Rectal smooth muscle tissue (tissue), 1 donor: ENCODE measurements around the gene ITPRID1.
"Not testable (repeated sequence)": the region's sequence is repeated elsewhere in the genome, so short reads cannot be mapped to it uniquely, and the experiment has no call there.

ENCODE experiments used
- H3K27ac ChIP-seq: one replicate; pipeline ENCODE4 v1.7.0; 2013; ENCODE audit warnings: low read depth, low read length, inconsistent platforms
- H3K27me3 ChIP-seq: one replicate; pipeline ENCODE4 v1.7.0; 2013; ENCODE audit warnings: low read length; ENCODE audit not compliant: control insufficient read depth, insufficient read depth
- H3K36me3 ChIP-seq: one replicate; pipeline ENCODE4 v1.7.0; 2013; ENCODE audit warnings: low read length; ENCODE audit not compliant: control insufficient read depth, insufficient read depth
- H3K4me1 ChIP-seq: one replicate; pipeline ENCODE4 v1.7.0; 2013; ENCODE audit warnings: low read length; ENCODE audit not compliant: control insufficient read depth, insufficient read depth
- H3K4me3 ChIP-seq: one replicate; pipeline ENCODE4 v1.7.0; 2013; ENCODE audit warnings: low read length
- H3K9ac ChIP-seq: one replicate; pipeline ENCODE4 v1.7.0; 2013; ENCODE audit warnings: low read length

Gene ITPRID1

GRCh38 chr7:31521336-31522010 is 7.6 kb downstream of the ITPRID1 start:
- no peak overlapping the region for H3K27ac ChIP-seq
- no peaks in the 10 kb centered on the region for H3K4me1 ChIP-seq
- no peak overlapping the region for H3K9ac ChIP-seq
- no peak overlapping the region for H3K4me3 ChIP-seq
- no peaks in the 10 kb centered on the region for H3K36me3 ChIP-seq
- no peaks in the 10 kb centered on the region for H3K27me3 ChIP-seq

- Histone ChIP-seq H3K9ac (no peak overlapping the region), H3K27ac (no peak overlapping the region), H3K4me3 (no peak overlapping the region), H3K27me3 (no peaks in the 10 kb centered on the region), H3K36me3 (no peaks in the 10 kb centered on the region), H3K4me1 (no peaks in the 10 kb centered on the region)
Measured at GRCh38 chr7:31526864-31527263, 13.0 kb downstream of the ITPRID1 start.

- Histone ChIP-seq H3K4me3 (no peak overlapping the region), H3K27me3 (no peaks in the 10 kb centered on the region), H3K9ac (no peak overlapping the region), H3K36me3 (no peaks in the 10 kb centered on the region), H3K4me1 (no peaks in the 10 kb centered on the region), H3K27ac (no peak overlapping the region)
Measured at GRCh38 chr7:31529103-31529502, 15.2 kb downstream of the ITPRID1 start.

- not testable (repeated sequence) for H3K27me3 ChIP-seq, H3K27ac ChIP-seq, H3K4me1 ChIP-seq, H3K4me3 ChIP-seq, H3K9ac ChIP-seq, H3K36me3 ChIP-seq
Measured at GRCh38 chr7:31540651-31541185, 26.8 kb downstream of the ITPRID1 start.

GRCh38 chr7:31545549-31545948 is 31.7 kb downstream of the ITPRID1 start:
- no peaks in the 10 kb centered on the region for H3K27me3 ChIP-seq
- no peak overlapping the region for H3K27ac ChIP-seq

GRCh38 chr7:31549611-31550010 is 35.7 kb downstream of the ITPRID1 start:
- H3K4me3 ChIP-seq: no peak overlapping the region
- no peaks in the 10 kb centered on the region for H3K36me3 ChIP-seq
- no peaks in the 10 kb centered on the region for H3K27me3 ChIP-seq
- no peak overlapping the region for H3K27ac ChIP-seq
- no peaks in the 10 kb centered on the region for H3K4me1 ChIP-seq
- H3K9ac ChIP-seq: no peak overlapping the region

More at GRCh38 chr7:31545549-31545948, 31.7 kb downstream of the ITPRID1 start:
- Histone ChIP-seq H3K4me3 (no peak overlapping the region), H3K36me3 (no peaks in the 10 kb centered on the region), H3K9ac (no peak overlapping the region), H3K4me1 (no peaks in the 10 kb centered on the region)

- Histone ChIP-seq H3K36me3 (no peaks in the 10 kb centered on the region), H3K4me1 (no peaks in the 10 kb centered on the region), H3K27me3 (no peaks in the 10 kb centered on the region), H3K4me3 (no peak overlapping the region), H3K9ac (no peak overlapping the region), H3K27ac (no peak overlapping the region)
Measured at GRCh38 chr7:31550432-31550831, 36.5 kb downstream of the ITPRID1 start.

GRCh38 chr7:31553661-31554081 is 39.8 kb downstream of the ITPRID1 start:
- no peaks in the 10 kb centered on the region for H3K4me1 ChIP-seq
- no peak overlapping the region for H3K9ac ChIP-seq
- H3K27me3 ChIP-seq: no peaks in the 10 kb centered on the region
- no peaks in the 10 kb centered on the region for H3K36me3 ChIP-seq
- no peak overlapping the region for H3K27ac ChIP-seq
- H3K4me3 ChIP-seq: no peak overlapping the region

GRCh38 chr7:31562002-31562401 is 48.1 kb downstream of the ITPRID1 start:
- Histone ChIP-seq H3K4me3 (no peak overlapping the region), H3K4me1 (no peaks in the 10 kb centered on the region), H3K36me3 (no peaks in the 10 kb centered on the region)

GRCh38 chr7:31563522-31563921 is 49.6 kb downstream of the ITPRID1 start:
- Histone ChIP-seq H3K4me3 (no peak overlapping the region), H3K4me1 (no peaks in the 10 kb centered on the region), H3K27me3 (no peaks in the 10 kb centered on the region), H3K9ac (no peak overlapping the region), H3K27ac (no peak overlapping the region), H3K36me3 (no peaks in the 10 kb centered on the region)

More at GRCh38 chr7:31562002-31562401, 48.1 kb downstream of the ITPRID1 start:
- no peak overlapping the region for H3K27ac ChIP-seq
- H3K9ac ChIP-seq: no peak overlapping the region
- no peaks in the 10 kb centered on the region for H3K27me3 ChIP-seq

GRCh38 chr7:31563951-31564350 is 50.1 kb downstream of the ITPRID1 start:
- H3K36me3 ChIP-seq: no peaks in the 10 kb centered on the region
- no peak overlapping the region for H3K27ac ChIP-seq
- H3K9ac ChIP-seq: no peak overlapping the region
- H3K4me1 ChIP-seq: no peaks in the 10 kb centered on the region
- no peak overlapping the region for H3K4me3 ChIP-seq
- H3K27me3 ChIP-seq: no peaks in the 10 kb centered on the region

- no peak overlapping the region for H3K9ac ChIP-seq
- no peaks in the 10 kb centered on the region for H3K4me1 ChIP-seq
- no peaks in the 10 kb centered on the region for H3K27me3 ChIP-seq
- H3K36me3 ChIP-seq: no peaks in the 10 kb centered on the region
- no peak overlapping the region for H3K27ac ChIP-seq
- H3K4me3 ChIP-seq: no peak overlapping the region
Measured at GRCh38 chr7:31564661-31565060, 50.8 kb downstream of the ITPRID1 start.

GRCh38 chr7:31569528-31569927 is 55.6 kb downstream of the ITPRID1 start:
- Histone ChIP-seq H3K36me3 (no peaks in the 10 kb centered on the region), H3K27ac (no peak overlapping the region), H3K4me1 (no peaks in the 10 kb centered on the region), H3K4me3 (no peak overlapping the region), H3K27me3 (no peaks in the 10 kb centered on the region), H3K9ac (no peak overlapping the region)
